ENCODE measurements around the gene RHPN2.

GRCh38 chr19:32935629-32936028 lies 129.1 kb downstream of the RHPN2 start:
- TF ChIP-seq CTCF (IDR thresholded peaks at IDR 0.05; ENCODE audit: low read depth, low read length, poor library complexity, severe bottlenecking) (no peak), EZH2phosphoT487 (IDR thresholded peaks at IDR 0.05; ENCODE audit: borderline replicate concordance, low read length) (no peak)
